ENCODE data around the gene RARS1.

DNA sequence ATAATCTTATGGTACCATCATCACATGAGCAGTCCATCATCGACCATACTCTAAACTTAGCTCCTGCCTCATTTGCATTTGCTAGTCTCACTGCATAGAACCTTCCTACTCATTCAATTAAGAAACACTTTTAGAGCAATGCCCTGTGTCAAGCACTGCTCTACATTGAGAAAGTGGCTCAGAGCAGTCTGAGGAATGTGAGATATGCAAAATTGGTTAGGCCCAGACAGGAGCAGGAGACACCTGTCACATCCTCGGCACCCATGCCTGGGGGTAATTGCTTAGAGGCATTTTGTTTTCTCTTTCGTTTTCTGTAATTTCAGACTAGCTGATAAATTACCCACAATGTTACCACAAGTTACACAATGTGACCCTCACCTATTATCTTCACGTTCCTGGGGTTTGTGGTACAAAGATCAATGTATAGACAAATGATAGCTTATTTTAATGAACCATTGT, 4.9 kb upstream of the RARS1 start:
- TF ChIP-seq ZFP3 (CRISPR knock-in tag; IDR thresholded peaks at IDR 0.05) (no peak), ISL1 (CRISPR knock-in tag; IDR thresholded peaks at IDR 0.05) (no peak), TOX (CRISPR knock-in tag; IDR thresholded peaks at IDR 0.05; ENCODE audit: borderline replicate concordance) (no peak), ESRRG (CRISPR knock-in tag; IDR thresholded peaks at IDR 0.05) (no peak), ZFP30 (CRISPR knock-in tag; IDR thresholded peaks at IDR 0.05) (no peak), GLIS3 (CRISPR knock-in tag; IDR thresholded peaks at IDR 0.05) (no peak), RARB (CRISPR knock-in tag; IDR thresholded peaks at IDR 0.05) (no peak), BACH2 (CRISPR knock-in tag; IDR thresholded peaks at IDR 0.05; ENCODE audit: borderline replicate concordance) (no peak), ZNF8 (CRISPR knock-in tag; IDR thresholded peaks at IDR 0.05) (no peak)
- TF ChIP-seq, protein P1, sequence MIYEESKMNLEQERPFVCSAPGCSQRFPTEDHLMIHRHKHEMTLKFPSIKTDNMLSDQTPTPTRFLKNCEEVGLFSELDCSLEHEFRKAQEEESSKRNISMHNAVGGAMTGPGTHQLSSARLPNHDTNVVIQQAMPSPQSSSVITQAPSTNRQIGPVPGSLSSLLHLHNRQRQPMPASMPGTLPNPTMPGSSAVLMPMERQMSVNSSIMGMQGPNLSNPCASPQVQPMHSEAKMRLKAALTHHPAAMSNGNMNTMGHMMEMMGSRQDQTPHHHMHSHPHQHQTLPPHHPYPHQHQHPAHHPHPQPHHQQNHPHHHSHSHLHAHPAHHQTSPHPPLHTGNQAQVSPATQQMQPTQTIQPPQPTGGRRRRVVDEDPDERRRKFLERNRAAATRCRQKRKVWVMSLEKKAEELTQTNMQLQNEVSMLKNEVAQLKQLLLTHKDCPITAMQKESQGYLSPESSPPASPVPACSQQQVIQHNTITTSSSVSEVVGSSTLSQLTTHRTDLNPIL (CRISPR knock-in tag; IDR thresholded peaks at IDR 0.05; ENCODE audit: low read depth), result no peak
- TF ChIP-seq, protein P2, sequence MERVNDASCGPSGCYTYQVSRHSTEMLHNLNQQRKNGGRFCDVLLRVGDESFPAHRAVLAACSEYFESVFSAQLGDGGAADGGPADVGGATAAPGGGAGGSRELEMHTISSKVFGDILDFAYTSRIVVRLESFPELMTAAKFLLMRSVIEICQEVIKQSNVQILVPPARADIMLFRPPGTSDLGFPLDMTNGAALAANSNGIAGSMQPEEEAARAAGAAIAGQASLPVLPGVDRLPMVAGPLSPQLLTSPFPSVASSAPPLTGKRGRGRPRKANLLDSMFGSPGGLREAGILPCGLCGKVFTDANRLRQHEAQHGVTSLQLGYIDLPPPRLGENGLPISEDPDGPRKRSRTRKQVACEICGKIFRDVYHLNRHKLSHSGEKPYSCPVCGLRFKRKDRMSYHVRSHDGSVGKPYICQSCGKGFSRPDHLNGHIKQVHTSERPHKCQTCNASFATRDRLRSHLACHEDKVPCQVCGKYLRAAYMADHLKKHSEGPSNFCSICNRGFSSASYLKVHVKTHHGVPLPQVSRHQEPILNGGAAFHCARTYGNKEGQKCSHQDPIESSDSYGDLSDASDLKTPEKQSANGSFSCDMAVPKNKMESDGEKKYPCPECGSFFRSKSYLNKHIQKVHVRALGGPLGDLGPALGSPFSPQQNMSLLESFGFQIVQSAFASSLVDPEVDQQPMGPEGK (CRISPR knock-in tag; IDR thresholded peaks at IDR 0.05; ENCODE audit: borderline replicate concordance), result no peak
- TF ChIP-seq, protein P3, sequence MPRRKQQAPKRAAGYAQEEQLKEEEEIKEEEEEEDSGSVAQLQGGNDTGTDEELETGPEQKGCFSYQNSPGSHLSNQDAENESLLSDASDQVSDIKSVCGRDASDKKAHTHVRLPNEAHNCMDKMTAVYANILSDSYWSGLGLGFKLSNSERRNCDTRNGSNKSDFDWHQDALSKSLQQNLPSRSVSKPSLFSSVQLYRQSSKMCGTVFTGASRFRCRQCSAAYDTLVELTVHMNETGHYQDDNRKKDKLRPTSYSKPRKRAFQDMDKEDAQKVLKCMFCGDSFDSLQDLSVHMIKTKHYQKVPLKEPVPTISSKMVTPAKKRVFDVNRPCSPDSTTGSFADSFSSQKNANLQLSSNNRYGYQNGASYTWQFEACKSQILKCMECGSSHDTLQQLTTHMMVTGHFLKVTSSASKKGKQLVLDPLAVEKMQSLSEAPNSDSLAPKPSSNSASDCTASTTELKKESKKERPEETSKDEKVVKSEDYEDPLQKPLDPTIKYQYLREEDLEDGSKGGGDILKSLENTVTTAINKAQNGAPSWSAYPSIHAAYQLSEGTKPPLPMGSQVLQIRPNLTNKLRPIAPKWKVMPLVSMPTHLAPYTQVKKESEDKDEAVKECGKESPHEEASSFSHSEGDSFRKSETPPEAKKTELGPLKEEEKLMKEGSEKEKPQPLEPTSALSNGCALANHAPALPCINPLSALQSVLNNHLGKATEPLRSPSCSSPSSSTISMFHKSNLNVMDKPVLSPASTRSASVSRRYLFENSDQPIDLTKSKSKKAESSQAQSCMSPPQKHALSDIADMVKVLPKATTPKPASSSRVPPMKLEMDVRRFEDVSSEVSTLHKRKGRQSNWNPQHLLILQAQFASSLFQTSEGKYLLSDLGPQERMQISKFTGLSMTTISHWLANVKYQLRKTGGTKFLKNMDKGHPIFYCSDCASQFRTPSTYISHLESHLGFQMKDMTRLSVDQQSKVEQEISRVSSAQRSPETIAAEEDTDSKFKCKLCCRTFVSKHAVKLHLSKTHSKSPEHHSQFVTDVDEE (CRISPR knock-in tag; IDR thresholded peaks at IDR 0.05), result no peak
- TF ChIP-seq, protein P4, sequence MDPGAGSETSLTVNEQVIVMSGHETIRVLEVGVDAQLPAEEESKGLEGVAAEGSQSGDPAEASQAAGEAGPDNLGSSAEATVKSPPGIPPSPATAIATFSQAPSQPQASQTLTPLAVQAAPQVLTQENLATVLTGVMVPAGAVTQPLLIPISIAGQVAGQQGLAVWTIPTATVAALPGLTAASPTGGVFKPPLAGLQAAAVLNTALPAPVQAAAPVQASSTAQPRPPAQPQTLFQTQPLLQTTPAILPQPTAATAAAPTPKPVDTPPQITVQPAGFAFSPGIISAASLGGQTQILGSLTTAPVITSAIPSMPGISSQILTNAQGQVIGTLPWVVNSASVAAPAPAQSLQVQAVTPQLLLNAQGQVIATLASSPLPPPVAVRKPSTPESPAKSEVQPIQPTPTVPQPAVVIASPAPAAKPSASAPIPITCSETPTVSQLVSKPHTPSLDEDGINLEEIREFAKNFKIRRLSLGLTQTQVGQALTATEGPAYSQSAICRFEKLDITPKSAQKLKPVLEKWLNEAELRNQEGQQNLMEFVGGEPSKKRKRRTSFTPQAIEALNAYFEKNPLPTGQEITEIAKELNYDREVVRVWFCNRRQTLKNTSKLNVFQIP (CRISPR knock-in tag; IDR thresholded peaks at IDR 0.05; ENCODE audit: borderline replicate concordance, low read depth), result no peak

Measured in SK-N-SH treated with all-trans-retinoic acid at 6 μM for 48 hours (cell line).